Lower leg skin (tissue), 4 donors: ENCODE results near the gene ZNF385B. TPM values are rescaled to one million over a fixed set of nuclear protein-coding genes. Genes with fewer than 3 reads are reported as not detected.

Experiments used
- DNase-seq, 2 donors: peaks; one replicate each; pipeline ENCODE4 v3.0.0-alpha.2; 2019; ENCODE audit warnings: low spot score in 2 of 2
- H3K4me3 ChIP-seq: fragments of 200-600 bp; sonication (generic); 2 replicates; pipeline ENCODE4 v1.5.1; 2017; ENCODE audit warnings: mild to moderate bottlenecking, low read depth; ENCODE audit not compliant: poor library complexity, severe bottlenecking
- CTCF ChIP-seq, 3 donors: fragments of 450-650 bp; IDR thresholded peaks; one replicate each; pipeline ENCODE4 v1.5.1; 2016; ENCODE audit warnings: antibody characterized with exemption in 3 of 3, mild to moderate bottlenecking in 3 of 3, moderate library complexity in 2 of 3
- POLR2A ChIP-seq, 2 donors: fragments of 450-650 bp; IDR thresholded peaks; one replicate each; pipeline ENCODE4 v1.6.1; 2016 to 2017; ENCODE audit warnings: antibody characterized with exemption in 2 of 2, mild to moderate bottlenecking in 1 of 2, moderate library complexity in 1 of 2
- WGBS, 2 donors: methylation state at CpG; one replicate each; pipeline ENCODE4 v1.1.5; 2018; 5-methylcytosine and 5-hydroxymethylcytosine counted together
- intact Hi-C: fragments of 100-400 bp; cut with DNase I; formaldehyde crosslinking; loops from one replicate; pipeline ENCODE4 v1.15.0; 2023; ENCODE audit warnings: low total_unique reads
- total RNA-seq, 4 donors: library from RNA; depleted of rRNA; stranded (reverse); fragments of >200 nt; gene quantifications; one replicate each; pipeline ENCODE4 v1.1.0, GENCODE V29; 2016

ZNF385B gene
- total RNA-seq, 4 donors from 2014 or later: 0.97 to 1.4 TPM; not detected in 2

GRCh38 chr2:179588486-179589145 lies 272.8 kb downstream of the ZNF385B start:
- intact Hi-C loops: no loop called here
- 63 to 77% methylated on average over 3 of the region's 3 CpGs for WGBS, 2 donors
- no peak for DNase-seq
- no peak overlapping the region for H3K4me3 ChIP-seq
- no peak for TF ChIP-seq CTCF (IDR thresholded peaks at IDR 0.05)
- no peak for TF ChIP-seq POLR2A (IDR thresholded peaks at IDR 0.05)

GRCh38 chr2:179584760-179585159 lies 276.7 kb downstream of the ZNF385B start:
- intact Hi-C loops: no loop called here
- no peak overlapping the region for H3K4me3 ChIP-seq
- TF ChIP-seq POLR2A (IDR thresholded peaks at IDR 0.05) (no peak), CTCF (IDR thresholded peaks at IDR 0.05) (no peak)
- DNase-seq: no peak

GRCh38 chr2:179581605-179582004 lies 279.8 kb downstream of the ZNF385B start:
- DNase-seq: no peak
- intact Hi-C loops: no loop called here
- WGBS, 2 donors: 86 to 96% methylated on average over 1 of the region's 1 CpG
- no peak for TF ChIP-seq POLR2A (IDR thresholded peaks at IDR 0.05)
- TF ChIP-seq CTCF (IDR thresholded peaks at IDR 0.05): no peak
- H3K4me3 ChIP-seq: no peak overlapping the region

DNA sequence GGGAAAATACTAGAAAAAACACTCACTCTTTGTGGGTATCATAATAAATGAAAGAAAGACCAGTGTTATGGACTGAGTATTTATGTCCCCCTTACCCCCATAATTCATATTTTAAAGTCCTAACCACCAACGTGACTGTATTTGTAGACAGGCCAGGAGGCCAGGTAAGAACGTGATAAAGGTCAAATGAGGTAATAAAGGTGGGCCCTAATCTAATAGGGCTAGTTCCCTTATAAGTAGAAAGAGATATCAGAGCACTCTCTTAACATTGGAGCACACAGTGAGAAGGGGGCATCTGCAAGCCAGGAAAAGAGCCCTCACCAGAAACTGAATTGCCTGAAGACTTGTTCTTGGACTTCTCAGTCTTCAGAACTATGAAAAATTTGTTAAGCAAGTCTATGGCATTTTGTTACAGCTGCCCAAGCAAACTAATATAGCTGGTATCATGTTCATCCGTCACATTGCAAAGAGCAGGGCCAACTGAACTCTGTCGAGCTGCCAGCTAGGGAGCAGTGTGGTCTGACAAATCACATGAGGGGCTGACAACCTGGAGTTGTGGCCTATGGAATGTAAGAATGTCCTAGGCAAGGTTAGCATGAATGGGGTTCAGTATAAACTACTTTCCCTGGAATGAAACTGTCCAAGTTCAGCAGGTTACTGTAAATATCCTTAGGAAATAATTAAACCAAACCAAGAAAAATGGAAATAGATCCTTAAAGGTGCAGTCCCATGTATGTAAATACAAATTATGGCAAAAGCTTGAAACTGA lies 280.9 kb downstream of the ZNF385B start:
- intact Hi-C loops: no loop called here
- no peak for DNase-seq
- 68 to 76% methylated on average over 4 of the region's 4 CpGs for WGBS, 2 donors
- TF ChIP-seq CTCF (IDR thresholded peaks at IDR 0.05) (no peak), POLR2A (IDR thresholded peaks at IDR 0.05) (no peak)
- H3K4me3 ChIP-seq: no peak overlapping the region

DNA sequence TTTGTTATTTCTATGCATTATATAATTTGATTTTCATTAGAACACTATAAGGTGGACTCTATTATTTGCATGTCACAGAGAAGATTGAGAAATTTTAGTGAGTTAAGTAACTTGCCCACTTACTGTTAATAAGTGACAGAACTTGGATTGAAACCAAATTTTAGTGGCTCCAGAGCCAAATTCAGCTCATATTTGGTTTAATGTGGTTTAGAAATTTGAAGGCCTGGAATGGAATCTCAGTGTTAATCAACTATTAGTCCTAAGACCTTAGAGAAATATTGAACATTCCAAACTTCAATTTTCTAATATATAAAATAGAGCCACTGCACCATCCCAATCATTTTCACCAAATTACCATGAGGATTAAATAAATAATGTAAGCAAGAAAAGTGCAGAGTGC lies 281.6 kb downstream of the ZNF385B start:
- H3K4me3 ChIP-seq: no peak overlapping the region
- intact Hi-C loops: no loop called here
- TF ChIP-seq CTCF (IDR thresholded peaks at IDR 0.05) (no peak), POLR2A (IDR thresholded peaks at IDR 0.05) (no peak)
- DNase-seq: no peak
